ENCODE data around the gene KCNG2.

GRCh38 chr18:79879566-79879965 is 81.8 kb downstream of the KCNG2 start:
- TF ChIP-seq CTCF (IDR thresholded peaks at IDR 0.05; ENCODE audit: poor library complexity): no peak
- TF ChIP-seq EZH2 (IDR thresholded peaks at IDR 0.05; ENCODE audit: borderline replicate concordance): no peak
